SK-N-SH (cell line): Measurements from ENCODE around the gene ADD2.

ENCODE experiments used
- EP300 ChIP-seq, 2 experiments: IDR thresholded peaks; 2 replicates each; pipeline versions ENCODE4 v1.4.0 to v1.6.1; 2012; ENCODE audit warnings: borderline replicate concordance in 1 of 2, low read depth in 1 of 2, low read length in 1 of 2
- FOSL2 ChIP-seq: IDR thresholded peaks from 2 replicates; pipeline ENCODE4 v1.4.0; 2012; ENCODE audit warnings: low read depth, mild to moderate bottlenecking, moderate library complexity, borderline replicate concordance
- FOXM1 ChIP-seq: IDR thresholded peaks from 2 replicates; pipeline ENCODE4 v1.4.0; 2012; ENCODE audit warnings: low read depth, mild to moderate bottlenecking
- POLR2AphosphoS5 ChIP-seq: IDR thresholded peaks from 2 replicates; pipeline ENCODE4 v1.6.1; 2012; ENCODE audit warnings: low read depth, low read length
- REST ChIP-seq: IDR thresholded peaks from 2 replicates; pipeline ENCODE4 v1.6.1; 2012; ENCODE audit warnings: mild to moderate bottlenecking, low read depth, low read length, moderate library complexity
- RXRA ChIP-seq: IDR thresholded peaks from 2 replicates; pipeline ENCODE4 v1.4.0; 2012; ENCODE audit warnings: low read depth, mild to moderate bottlenecking, borderline replicate concordance
- SIN3A ChIP-seq: IDR thresholded peaks from 2 replicates; pipeline ENCODE4 v1.6.1; 2012; ENCODE audit warnings: low read depth, mild to moderate bottlenecking, low read length, moderate library complexity, borderline replicate concordance
- TCF12 ChIP-seq: IDR thresholded peaks from 2 replicates; pipeline ENCODE4 v1.4.0; 2012
- YY1 ChIP-seq: IDR thresholded peaks from 2 replicates; pipeline ENCODE4 v1.4.0; 2012; ENCODE audit warnings: low read depth, mild to moderate bottlenecking
- TF ChIP-seq, protein P1 (sequence below): fragments of 200-600 bp; sonication (generic); IDR thresholded peaks from 2 replicates; pipeline ENCODE4 v1.6.1; 2017; ENCODE audit warnings: antibody characterized with exemption, mild to moderate bottlenecking, moderate library complexity
- TF ChIP-seq, protein P2 (sequence below): IDR thresholded peaks from 2 replicates; pipeline ENCODE4 v1.4.0; 2012; ENCODE audit warnings: low read depth, borderline replicate concordance

DNA sequence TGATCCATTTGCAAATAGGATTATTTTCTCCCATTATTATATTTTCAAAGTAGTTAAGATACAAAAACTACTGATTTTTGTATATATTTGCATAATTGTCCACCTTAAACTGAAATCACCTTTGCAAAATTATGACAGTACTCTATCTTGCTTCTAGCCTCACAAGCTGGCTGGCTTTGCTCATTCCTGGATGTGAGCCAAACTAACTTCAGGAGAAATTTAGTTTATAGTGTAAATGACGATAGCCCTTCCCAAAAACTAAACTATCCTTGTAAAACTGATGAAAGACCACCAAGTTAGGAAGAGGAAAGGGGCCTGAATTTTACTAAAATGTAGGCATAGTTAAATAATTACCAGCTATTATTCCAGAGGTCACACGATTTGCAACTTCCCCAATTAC is 87.3 kb downstream of the ADD2 start:
- TF ChIP-seq FOSL2: no peak
- no peak for TF ChIP-seq REST
- TF ChIP-seq, protein P1, sequence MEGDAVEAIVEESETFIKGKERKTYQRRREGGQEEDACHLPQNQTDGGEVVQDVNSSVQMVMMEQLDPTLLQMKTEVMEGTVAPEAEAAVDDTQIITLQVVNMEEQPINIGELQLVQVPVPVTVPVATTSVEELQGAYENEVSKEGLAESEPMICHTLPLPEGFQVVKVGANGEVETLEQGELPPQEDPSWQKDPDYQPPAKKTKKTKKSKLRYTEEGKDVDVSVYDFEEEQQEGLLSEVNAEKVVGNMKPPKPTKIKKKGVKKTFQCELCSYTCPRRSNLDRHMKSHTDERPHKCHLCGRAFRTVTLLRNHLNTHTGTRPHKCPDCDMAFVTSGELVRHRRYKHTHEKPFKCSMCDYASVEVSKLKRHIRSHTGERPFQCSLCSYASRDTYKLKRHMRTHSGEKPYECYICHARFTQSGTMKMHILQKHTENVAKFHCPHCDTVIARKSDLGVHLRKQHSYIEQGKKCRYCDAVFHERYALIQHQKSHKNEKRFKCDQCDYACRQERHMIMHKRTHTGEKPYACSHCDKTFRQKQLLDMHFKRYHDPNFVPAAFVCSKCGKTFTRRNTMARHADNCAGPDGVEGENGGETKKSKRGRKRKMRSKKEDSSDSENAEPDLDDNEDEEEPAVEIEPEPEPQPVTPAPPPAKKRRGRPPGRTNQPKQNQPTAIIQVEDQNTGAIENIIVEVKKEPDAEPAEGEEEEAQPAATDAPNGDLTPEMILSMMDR: no peak
- no peak for TF ChIP-seq YY1
- TF ChIP-seq SIN3A: no peak
- no peak for TF ChIP-seq FOXM1
- TF ChIP-seq POLR2AphosphoS5: no peak
- TF ChIP-seq, protein P2, sequence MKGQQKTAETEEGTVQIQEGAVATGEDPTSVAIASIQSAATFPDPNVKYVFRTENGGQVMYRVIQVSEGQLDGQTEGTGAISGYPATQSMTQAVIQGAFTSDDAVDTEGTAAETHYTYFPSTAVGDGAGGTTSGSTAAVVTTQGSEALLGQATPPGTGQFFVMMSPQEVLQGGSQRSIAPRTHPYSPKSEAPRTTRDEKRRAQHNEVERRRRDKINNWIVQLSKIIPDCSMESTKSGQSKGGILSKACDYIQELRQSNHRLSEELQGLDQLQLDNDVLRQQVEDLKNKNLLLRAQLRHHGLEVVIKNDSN: no peak
- TF ChIP-seq EP300 (IDR thresholded peaks at IDR 0.05; ENCODE audit: borderline replicate concordance in 1 of 2, low read depth in 1 of 2, low read length in 1 of 2): no peak
- no peak for TF ChIP-seq TCF12
- no peak for TF ChIP-seq RXRA
